ENCODE measurements around the gene SNTG2.

Gene SNTG2

DNA sequence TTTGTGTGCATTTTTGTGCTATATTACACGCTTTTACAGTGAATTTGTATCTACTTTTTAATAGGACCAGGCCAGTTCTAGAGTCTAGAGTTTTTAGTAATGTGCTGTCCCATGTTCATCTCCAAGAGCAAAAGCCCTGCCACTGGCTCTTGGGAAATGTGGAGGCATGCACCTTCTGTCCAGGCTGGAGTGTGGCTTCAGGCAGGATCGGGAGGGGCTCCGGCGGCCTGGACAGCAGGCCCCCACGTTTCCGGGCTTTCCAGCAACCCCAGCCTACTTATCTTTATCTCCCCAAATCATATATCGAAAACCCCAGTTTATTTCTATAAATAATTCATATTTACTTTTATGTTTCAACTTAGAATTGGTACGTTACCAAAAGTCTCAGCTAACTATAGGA, 78.2 kb downstream of the SNTG2 start (continued):
- TF ChIP-seq, protein P1, sequence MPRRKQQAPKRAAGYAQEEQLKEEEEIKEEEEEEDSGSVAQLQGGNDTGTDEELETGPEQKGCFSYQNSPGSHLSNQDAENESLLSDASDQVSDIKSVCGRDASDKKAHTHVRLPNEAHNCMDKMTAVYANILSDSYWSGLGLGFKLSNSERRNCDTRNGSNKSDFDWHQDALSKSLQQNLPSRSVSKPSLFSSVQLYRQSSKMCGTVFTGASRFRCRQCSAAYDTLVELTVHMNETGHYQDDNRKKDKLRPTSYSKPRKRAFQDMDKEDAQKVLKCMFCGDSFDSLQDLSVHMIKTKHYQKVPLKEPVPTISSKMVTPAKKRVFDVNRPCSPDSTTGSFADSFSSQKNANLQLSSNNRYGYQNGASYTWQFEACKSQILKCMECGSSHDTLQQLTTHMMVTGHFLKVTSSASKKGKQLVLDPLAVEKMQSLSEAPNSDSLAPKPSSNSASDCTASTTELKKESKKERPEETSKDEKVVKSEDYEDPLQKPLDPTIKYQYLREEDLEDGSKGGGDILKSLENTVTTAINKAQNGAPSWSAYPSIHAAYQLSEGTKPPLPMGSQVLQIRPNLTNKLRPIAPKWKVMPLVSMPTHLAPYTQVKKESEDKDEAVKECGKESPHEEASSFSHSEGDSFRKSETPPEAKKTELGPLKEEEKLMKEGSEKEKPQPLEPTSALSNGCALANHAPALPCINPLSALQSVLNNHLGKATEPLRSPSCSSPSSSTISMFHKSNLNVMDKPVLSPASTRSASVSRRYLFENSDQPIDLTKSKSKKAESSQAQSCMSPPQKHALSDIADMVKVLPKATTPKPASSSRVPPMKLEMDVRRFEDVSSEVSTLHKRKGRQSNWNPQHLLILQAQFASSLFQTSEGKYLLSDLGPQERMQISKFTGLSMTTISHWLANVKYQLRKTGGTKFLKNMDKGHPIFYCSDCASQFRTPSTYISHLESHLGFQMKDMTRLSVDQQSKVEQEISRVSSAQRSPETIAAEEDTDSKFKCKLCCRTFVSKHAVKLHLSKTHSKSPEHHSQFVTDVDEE (CRISPR knock-in tag; IDR thresholded peaks at IDR 0.05) = no peak
- TF ChIP-seq, protein P2, sequence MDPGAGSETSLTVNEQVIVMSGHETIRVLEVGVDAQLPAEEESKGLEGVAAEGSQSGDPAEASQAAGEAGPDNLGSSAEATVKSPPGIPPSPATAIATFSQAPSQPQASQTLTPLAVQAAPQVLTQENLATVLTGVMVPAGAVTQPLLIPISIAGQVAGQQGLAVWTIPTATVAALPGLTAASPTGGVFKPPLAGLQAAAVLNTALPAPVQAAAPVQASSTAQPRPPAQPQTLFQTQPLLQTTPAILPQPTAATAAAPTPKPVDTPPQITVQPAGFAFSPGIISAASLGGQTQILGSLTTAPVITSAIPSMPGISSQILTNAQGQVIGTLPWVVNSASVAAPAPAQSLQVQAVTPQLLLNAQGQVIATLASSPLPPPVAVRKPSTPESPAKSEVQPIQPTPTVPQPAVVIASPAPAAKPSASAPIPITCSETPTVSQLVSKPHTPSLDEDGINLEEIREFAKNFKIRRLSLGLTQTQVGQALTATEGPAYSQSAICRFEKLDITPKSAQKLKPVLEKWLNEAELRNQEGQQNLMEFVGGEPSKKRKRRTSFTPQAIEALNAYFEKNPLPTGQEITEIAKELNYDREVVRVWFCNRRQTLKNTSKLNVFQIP (CRISPR knock-in tag; IDR thresholded peaks at IDR 0.05; ENCODE audit: borderline replicate concordance, low read depth) = no peak
- no peak for TF ChIP-seq ZC3H10 (CRISPR knock-in tag; IDR thresholded peaks at IDR 0.05)

DNA sequence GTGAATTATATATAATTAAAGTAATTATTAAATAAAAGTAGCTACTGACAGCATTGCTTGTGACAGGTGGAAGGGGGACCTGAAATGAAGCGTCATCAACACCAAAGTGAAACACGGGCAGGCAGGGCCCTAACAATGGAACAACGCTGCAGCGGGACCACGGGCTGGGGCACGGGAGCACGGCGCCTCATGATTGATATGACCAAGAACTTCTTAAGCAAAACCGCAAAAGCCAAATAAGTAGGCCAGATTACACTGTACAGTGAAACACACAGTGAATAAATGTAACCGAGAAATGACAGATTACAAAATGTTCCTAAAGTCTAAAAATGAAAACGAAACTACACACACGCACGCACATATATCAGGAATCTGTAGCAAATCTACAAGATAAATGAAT, 81.4 kb downstream of the SNTG2 start:
- no peak for ATAC-seq
- TF ChIP-seq ZNF565 (CRISPR knock-in tag; conservative IDR thresholded peaks at IDR 0.05; ENCODE audit: low read depth) = no peak
- TF ChIP-seq ZNF70 (CRISPR knock-in tag; IDR thresholded peaks at IDR 0.05) = no peak
- TF ChIP-seq, protein P3, sequence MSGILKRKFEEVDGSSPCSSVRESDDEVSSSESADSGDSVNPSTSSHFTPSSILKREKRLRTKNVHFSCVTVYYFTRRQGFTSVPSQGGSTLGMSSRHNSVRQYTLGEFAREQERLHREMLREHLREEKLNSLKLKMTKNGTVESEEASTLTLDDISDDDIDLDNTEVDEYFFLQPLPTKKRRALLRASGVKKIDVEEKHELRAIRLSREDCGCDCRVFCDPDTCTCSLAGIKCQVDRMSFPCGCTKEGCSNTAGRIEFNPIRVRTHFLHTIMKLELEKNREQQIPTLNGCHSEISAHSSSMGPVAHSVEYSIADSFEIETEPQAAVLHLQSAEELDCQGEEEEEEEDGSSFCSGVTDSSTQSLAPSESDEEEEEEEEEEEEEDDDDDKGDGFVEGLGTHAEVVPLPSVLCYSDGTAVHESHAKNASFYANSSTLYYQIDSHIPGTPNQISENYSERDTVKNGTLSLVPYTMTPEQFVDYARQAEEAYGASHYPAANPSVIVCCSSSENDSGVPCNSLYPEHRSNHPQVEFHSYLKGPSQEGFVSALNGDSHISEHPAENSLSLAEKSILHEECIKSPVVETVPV (CRISPR knock-in tag; IDR thresholded peaks at IDR 0.05) = no peak
- TF ChIP-seq, protein P4, sequence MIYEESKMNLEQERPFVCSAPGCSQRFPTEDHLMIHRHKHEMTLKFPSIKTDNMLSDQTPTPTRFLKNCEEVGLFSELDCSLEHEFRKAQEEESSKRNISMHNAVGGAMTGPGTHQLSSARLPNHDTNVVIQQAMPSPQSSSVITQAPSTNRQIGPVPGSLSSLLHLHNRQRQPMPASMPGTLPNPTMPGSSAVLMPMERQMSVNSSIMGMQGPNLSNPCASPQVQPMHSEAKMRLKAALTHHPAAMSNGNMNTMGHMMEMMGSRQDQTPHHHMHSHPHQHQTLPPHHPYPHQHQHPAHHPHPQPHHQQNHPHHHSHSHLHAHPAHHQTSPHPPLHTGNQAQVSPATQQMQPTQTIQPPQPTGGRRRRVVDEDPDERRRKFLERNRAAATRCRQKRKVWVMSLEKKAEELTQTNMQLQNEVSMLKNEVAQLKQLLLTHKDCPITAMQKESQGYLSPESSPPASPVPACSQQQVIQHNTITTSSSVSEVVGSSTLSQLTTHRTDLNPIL (CRISPR knock-in tag; IDR thresholded peaks at IDR 0.05; ENCODE audit: low read depth) = no peak
- TF ChIP-seq, protein P5, sequence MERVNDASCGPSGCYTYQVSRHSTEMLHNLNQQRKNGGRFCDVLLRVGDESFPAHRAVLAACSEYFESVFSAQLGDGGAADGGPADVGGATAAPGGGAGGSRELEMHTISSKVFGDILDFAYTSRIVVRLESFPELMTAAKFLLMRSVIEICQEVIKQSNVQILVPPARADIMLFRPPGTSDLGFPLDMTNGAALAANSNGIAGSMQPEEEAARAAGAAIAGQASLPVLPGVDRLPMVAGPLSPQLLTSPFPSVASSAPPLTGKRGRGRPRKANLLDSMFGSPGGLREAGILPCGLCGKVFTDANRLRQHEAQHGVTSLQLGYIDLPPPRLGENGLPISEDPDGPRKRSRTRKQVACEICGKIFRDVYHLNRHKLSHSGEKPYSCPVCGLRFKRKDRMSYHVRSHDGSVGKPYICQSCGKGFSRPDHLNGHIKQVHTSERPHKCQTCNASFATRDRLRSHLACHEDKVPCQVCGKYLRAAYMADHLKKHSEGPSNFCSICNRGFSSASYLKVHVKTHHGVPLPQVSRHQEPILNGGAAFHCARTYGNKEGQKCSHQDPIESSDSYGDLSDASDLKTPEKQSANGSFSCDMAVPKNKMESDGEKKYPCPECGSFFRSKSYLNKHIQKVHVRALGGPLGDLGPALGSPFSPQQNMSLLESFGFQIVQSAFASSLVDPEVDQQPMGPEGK (CRISPR knock-in tag; IDR thresholded peaks at IDR 0.05; ENCODE audit: borderline replicate concordance) = no peak
- TF ChIP-seq ZFP3 (CRISPR knock-in tag; IDR thresholded peaks at IDR 0.05) = no peak

DNA sequence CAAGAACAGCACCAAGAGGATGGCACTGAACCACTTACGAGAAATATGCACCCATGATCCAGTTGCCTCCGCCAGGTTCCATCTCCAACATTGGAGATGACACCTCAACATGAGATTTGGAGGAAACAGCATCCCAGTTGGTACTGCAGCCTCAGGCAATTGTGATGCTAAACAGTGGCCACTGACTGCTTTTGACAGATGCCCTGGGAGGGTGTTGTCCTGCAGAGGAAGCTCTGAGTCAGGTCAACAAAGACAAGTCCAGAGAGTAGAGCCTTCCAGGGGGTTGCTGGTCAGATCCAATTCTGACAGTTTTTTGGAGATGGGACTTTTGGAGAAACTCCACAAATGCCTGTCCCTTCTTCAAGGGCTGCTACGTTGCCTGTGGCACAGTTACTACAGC, 82.4 kb downstream of the SNTG2 start:
- ATAC-seq = no peak
- TF ChIP-seq ZNF565 (CRISPR knock-in tag; conservative IDR thresholded peaks at IDR 0.05; ENCODE audit: low read depth) = no peak
- TF ChIP-seq OSR1 (CRISPR knock-in tag; IDR thresholded peaks at IDR 0.05) = no peak
- TF ChIP-seq ZNF8 (CRISPR knock-in tag; IDR thresholded peaks at IDR 0.05) = no peak
- no peak for TF ChIP-seq ZC3H10 (CRISPR knock-in tag; IDR thresholded peaks at IDR 0.05)
- TF ChIP-seq, protein P4 (CRISPR knock-in tag; IDR thresholded peaks at IDR 0.05; ENCODE audit: low read depth) = no peak
- TF ChIP-seq PPARA (CRISPR knock-in tag; IDR thresholded peaks at IDR 0.05; ENCODE audit: borderline replicate concordance) = no peak
- TF ChIP-seq, protein P3 (CRISPR knock-in tag; IDR thresholded peaks at IDR 0.05) = no peak
- no peak for TF ChIP-seq TOX (CRISPR knock-in tag; IDR thresholded peaks at IDR 0.05; ENCODE audit: borderline replicate concordance)
- TF ChIP-seq ESRRG (CRISPR knock-in tag; IDR thresholded peaks at IDR 0.05) = no peak
- TF ChIP-seq ZFP30 (CRISPR knock-in tag; IDR thresholded peaks at IDR 0.05) = no peak
- TF ChIP-seq, protein P5 (CRISPR knock-in tag; IDR thresholded peaks at IDR 0.05; ENCODE audit: borderline replicate concordance) = no peak
- no peak for TF ChIP-seq ZNF70 (CRISPR knock-in tag; IDR thresholded peaks at IDR 0.05)
